Coronary artery (tissue), 2 donors: Measurements from ENCODE around the gene OR8B12.
A peak's percentile ranks its signal among the peaks of the same experiment; 100 is the strongest.

Source experiments
- DNase-seq: peaks from one replicate; pipeline ENCODE4 v3.0.0-alpha.2; 2017; ENCODE audit warnings: low spot score
- H3K27ac ChIP-seq, 2 donors: fragments of 200-600 bp; sonication (generic); one replicate each; pipeline ENCODE4 v1.5.1; 2016 to 2019
- H3K4me3 ChIP-seq: fragments of 200-600 bp; sonication (generic); 2 replicates; pipeline ENCODE4 v1.5.1; 2016; ENCODE audit warnings: mild to moderate bottlenecking, moderate library complexity
- CTCF ChIP-seq: fragments of 200-600 bp; sonication (generic); IDR thresholded peaks from one replicate; pipeline ENCODE4 v1.5.1; 2019; ENCODE audit warnings: antibody characterized with exemption

The OR8B12 gene

GRCh38 chr11:124543554-124543953, at the start of gene OR8B12:
Gene OR8B12, minus strand, starts transcription at chr11:124543654. Its CDS starts 0 bp downstream, at chr11:124543654.
- TF ChIP-seq CTCF, result no peak
- Histone ChIP-seq H3K27ac (no peak within 1 kb of the TSS), H3K4me3 (no peak within 1 kb of the TSS)
- DNase-seq, result no peak

- Histone ChIP-seq H3K4me3 (no peak overlapping the region), H3K27ac (no peak overlapping the region)
- no peak for TF ChIP-seq CTCF
- DNase-seq, result no peak
These were observed 49.2 kb upstream of the OR8B12 start for GRCh38 chr11:124592627-124593026.

- no peak for TF ChIP-seq CTCF
- Histone ChIP-seq H3K4me3 (no peak overlapping the region), H3K27ac (no peak overlapping the region)
- DNase-seq, result no peak
These were observed 48.0 kb upstream of the OR8B12 start for GRCh38 chr11:124591430-124591829.

GRCh38 chr11:124586238-124586860, 42.9 kb upstream of the OR8B12 start:
- no peak overlapping the region for H3K27ac ChIP-seq
- no peak for DNase-seq
- peak; percentile 17 for TF ChIP-seq CTCF
- H3K4me3 ChIP-seq, result no peak overlapping the region

GRCh38 chr11:124584681-124585372, 41.4 kb upstream of the OR8B12 start:
- H3K4me3 ChIP-seq, result no peak overlapping the region
- no peak for TF ChIP-seq CTCF
- H3K27ac ChIP-seq, result no peak overlapping the region
- no peak for DNase-seq

GRCh38 chr11:124583781-124584180, 40.3 kb upstream of the OR8B12 start:
- no peak for TF ChIP-seq CTCF
- no peak for DNase-seq
- H3K27ac ChIP-seq, result no peak overlapping the region
- H3K4me3 ChIP-seq, result no peak overlapping the region

- TF ChIP-seq CTCF, result no peak
- no peak overlapping the region for H3K27ac ChIP-seq
- DNase-seq, result no peak
- H3K4me3 ChIP-seq, result no peak overlapping the region
These were observed 39.1 kb upstream of the OR8B12 start for GRCh38 chr11:124582565-124582964.
